ENCODE measurements around the gene THRAP3.

THRAP3 gene

DNA sequence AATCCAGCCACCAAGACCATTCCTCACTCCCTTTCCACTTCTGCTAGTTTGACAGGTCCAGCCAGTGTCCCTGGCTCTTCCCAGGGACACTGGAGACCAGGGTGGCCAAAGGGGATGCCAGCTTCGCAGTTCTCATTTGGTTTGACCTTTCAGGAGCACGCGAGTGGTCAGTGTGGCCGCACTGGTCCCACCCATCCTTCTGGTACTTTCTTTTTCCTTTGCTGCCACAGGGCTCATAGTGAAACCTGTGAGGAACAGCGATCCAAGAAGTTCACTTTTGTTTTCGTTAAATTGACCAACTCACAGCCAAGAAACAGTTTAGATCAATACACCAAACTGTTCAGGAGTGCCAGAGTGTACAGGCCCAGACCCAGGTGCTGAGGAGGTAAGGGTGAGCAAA is 113.6 kb downstream of the THRAP3 start:
- POLR2A ChIA-PET (ENCODE audit: low non-redundant PET) = no interaction called here
- DNase-seq (ENCODE audit: low spot score) = no peak
- TF ChIP-seq, protein P1, sequence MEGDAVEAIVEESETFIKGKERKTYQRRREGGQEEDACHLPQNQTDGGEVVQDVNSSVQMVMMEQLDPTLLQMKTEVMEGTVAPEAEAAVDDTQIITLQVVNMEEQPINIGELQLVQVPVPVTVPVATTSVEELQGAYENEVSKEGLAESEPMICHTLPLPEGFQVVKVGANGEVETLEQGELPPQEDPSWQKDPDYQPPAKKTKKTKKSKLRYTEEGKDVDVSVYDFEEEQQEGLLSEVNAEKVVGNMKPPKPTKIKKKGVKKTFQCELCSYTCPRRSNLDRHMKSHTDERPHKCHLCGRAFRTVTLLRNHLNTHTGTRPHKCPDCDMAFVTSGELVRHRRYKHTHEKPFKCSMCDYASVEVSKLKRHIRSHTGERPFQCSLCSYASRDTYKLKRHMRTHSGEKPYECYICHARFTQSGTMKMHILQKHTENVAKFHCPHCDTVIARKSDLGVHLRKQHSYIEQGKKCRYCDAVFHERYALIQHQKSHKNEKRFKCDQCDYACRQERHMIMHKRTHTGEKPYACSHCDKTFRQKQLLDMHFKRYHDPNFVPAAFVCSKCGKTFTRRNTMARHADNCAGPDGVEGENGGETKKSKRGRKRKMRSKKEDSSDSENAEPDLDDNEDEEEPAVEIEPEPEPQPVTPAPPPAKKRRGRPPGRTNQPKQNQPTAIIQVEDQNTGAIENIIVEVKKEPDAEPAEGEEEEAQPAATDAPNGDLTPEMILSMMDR (conservative IDR thresholded peaks at IDR 0.05; ENCODE audit: low read depth) = no peak
- CTCF ChIA-PET = interaction anchor here (1.1 kb wide), 1 partner anchor 32 kb away, joined by 3 read pairs; no protein-coding TSS in a partner anchor
- no peak overlapping the region for H3K27ac ChIP-seq

DNA sequence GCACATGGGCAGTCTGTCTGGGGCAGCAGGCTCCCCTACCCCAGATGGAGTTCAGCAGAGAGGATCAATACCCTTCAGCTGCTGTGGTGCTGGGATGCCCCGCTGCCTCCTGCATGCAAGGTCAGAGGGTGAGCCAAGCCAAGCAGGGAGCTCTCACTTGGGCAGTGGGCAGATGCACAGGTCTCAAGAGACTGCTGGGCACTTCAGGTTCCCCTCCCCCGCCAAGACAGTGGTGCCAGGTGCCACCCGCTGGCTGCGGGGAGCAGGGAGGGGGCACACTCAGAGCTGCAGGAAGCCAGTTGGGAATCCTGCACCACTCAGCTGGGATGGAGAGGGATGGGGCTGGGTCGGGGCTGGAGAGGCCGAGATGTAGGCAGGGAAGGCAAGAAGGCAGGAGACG is 115.0 kb downstream of the THRAP3 start:
- ChIA-PET CTCF (interaction anchor here (0.6 kb wide), 1 partner anchor 14 kb away, joined by 3 read pairs; no protein-coding TSS in a partner anchor), POLR2A (ENCODE audit: low non-redundant PET) (no interaction called here)
- TF ChIP-seq, protein P1 (conservative IDR thresholded peaks at IDR 0.05; ENCODE audit: low read depth) = no peak
- H3K27ac ChIP-seq = no peak overlapping the region
- DNase-seq (ENCODE audit: low spot score) = no peak

DNA sequence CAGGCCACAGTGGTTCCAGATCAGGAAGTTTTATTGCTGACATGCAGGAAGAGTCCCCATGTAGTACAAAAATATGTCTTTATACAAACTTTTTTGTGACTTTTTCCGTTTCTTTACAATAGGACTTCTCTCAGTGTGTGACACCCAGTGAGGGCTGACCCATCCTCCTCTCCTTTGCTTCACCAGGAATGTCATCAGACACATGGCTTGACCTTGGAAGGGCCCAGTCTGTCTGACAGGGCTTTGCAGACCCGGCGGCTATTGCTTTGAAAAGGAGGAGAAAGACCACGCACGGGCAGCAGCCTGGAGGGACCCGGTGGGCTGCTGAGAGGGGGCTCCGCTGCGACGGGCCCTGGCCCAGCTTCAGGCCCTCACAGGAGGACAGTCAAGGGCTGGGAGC is 115.4 kb downstream of the THRAP3 start:
- TF ChIP-seq, protein P1 (conservative IDR thresholded peaks at IDR 0.05; ENCODE audit: low read depth) = no peak
- no peak overlapping the region for H3K27ac ChIP-seq
- DNase-seq (ENCODE audit: low spot score) = no peak
- ChIA-PET CTCF (interaction anchor here (0.6 kb wide), 2 partner anchors 14 to 18 kb away, joined by 3 to 5 read pairs; no protein-coding TSS in a partner anchor), POLR2A (ENCODE audit: low non-redundant PET) (no interaction called here)

DNA sequence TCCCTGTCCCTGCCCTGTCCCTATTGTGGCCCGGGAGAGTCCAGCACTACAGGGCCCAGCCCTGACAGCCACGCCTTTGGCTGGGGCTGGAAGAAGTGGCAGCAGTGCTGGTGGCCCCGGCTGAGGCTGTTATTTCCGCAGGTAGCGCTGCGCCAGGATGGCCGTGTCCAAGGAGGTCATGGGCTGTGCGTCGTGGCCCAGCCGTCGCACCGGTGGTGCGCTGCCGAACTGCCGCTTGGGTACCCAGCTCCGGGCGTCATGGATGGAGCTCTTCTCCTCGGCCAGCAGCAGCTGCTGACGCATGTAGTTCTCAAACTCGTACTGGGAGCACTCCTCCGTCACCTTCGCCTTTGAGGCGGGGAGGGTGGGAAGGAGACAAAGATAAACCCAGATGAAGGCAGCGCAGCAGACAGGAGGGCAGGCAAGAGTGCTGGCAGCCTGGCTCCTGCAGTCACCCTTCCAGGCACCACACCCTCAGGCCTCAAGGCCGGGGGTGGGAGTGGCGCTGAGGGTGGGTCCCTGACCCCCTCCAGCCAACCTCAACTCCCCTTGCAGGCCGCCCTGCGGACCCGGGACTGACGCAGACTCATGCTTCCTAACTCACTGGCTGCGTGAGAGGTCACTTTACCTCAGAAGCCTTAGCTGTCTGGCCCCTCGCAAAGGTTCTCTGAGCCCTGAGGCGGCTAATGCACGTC is 117.5 kb downstream of the THRAP3 start:
- ChIA-PET CTCF (interaction anchor here (0.5 to 2.2 kb wide), 19 partner anchors 9 to 247 kb away, joined by 3 to 17 read pairs (median 3); no protein-coding TSS in a partner anchor), POLR2A (ENCODE audit: low non-redundant PET) (no interaction called here)
- DNase-seq (ENCODE audit: low spot score) = no peak
- TF ChIP-seq, protein P1 (conservative IDR thresholded peaks at IDR 0.05; ENCODE audit: low read depth) = no peak
- H3K27ac ChIP-seq = peak overlapping the region; percentile 69

DNA sequence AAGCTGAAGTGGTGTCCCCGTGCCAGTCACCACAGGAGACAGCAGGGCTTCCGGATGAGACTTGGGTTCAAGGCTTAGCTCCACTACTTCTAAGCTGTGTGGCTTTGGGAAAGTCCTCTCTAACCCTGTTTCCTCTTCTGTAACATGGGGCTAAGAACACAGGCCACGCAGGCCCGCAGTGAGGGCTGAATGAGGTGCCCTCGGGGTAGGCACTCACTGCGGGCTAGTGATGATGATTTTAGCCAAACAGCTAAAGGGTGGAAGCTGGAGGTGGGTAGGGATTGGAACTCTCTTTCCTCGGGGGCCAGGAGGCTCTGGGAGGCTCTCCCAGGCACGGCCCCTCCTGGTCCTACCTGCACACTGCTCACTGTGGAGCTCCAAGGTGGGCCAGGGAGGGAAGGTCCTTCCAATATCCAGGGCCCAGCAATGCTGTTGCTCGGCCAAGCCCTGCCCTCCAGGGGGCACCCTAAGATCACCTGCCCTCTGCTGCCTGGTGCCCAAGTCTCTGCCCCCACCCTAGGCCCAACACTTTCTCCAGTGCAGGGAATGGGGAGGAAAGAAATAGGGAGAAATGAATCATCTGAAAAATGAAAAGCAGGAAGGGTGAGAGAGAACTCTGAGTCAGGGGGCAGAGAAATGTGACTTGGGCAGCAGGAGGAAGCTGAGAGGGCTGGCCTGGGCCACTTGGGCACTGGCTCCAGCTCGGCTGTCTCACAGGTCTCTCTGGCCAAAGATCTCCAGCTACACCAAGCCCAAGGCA is 118.4 kb downstream of the THRAP3 start:
- CTCF ChIA-PET = interaction anchor here (0.5 to 2.2 kb wide), 25 partner anchors 9 to 1260 kb away, joined by 3 to 17 read pairs (median 3); partner anchors contain the start of gene TRAPPC3
- POLR2A ChIA-PET (ENCODE audit: low non-redundant PET) = no interaction called here
- H3K27ac ChIP-seq = peak overlapping the region; percentile 69
- TF ChIP-seq, protein P1 (conservative IDR thresholded peaks at IDR 0.05; ENCODE audit: low read depth) = peak; percentile 76
- peak; percentile 61 for DNase-seq (ENCODE audit: low spot score)

DNA sequence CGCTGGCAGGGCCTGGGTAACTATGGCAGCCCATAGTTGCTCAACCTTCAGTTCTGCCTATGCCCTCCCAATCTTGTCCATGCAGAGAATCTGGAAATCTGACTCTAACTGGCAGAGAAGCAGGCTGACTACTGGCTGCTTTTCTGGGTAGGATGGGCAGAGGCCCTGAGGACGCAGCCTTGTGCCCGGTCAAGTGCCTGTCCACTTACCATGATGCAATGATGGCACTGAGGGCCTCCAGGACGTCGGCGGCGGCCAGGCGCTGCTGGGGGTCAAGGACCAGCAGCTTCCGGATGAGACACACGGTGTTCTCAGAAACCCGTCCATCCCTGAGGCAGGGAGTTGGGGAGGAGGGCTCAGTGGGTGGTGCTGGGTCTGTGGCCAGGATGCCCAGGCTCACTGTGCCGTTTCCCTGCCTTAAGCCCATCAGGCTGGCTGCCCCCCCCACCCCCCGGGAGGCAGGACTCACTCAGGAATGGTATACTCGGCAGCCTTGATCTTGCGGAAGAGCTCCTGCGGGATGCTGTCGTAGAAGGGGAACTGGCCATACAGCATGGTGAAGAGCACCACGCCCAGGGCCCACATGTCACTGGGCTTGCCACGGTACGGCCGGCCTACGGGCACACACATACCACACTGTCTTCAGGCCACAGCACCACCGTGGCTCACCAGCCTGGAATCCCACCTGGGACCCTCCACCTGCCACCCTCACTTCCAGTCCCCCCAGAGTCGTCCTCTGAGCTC is 119.6 kb downstream of the THRAP3 start:
- no peak for DNase-seq (ENCODE audit: low spot score)
- TF ChIP-seq, protein P1 (conservative IDR thresholded peaks at IDR 0.05; ENCODE audit: low read depth) = no peak
- ChIA-PET CTCF (interaction anchor here (0.6 to 1.7 kb wide), 4 partner anchors 7 to 41 kb away, joined by 3 to 8 read pairs (median 6); no protein-coding TSS in a partner anchor), POLR2A (ENCODE audit: low non-redundant PET) (no interaction called here)
- H3K27ac ChIP-seq = peak overlapping the region; percentile 69

All from RWPE1 (cell line).